Stimulated activated CD8-positive, alpha-beta memory T cell treated with anti-CD3 and anti-CD28 coated beads, Interleukin-7, amount 100 ng/mL, for 4 hours (primary cell): ENCODE measurements around the gene REXO4.

Experiments
- DNase-seq, 2 donors: peaks; one replicate each; pipeline ENCODE4 v3.0.0-alpha.2; 2020; ENCODE audit warnings: low read depth in 2 of 2

Gene REXO4

DNA sequence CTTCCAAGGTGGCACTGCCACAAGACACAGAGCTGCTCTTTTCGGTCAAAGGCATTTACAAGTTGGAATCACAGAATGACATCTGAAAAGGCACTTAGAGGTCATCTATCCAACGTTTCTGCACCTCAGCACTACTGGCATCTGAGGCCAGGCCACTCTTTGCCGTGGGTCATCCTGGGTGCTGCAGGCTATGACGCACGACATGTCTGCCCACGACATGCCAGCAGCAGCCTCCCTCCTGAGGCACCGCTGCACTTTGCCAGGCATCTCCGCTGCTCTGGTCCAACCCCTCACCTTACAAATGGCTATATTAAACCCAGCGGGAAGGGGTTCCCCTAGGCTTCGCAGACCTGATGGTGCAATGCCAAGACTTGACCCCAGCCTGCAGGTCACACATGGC is 50.0 kb downstream of the REXO4 start:
- no peak for DNase-seq

DNA sequence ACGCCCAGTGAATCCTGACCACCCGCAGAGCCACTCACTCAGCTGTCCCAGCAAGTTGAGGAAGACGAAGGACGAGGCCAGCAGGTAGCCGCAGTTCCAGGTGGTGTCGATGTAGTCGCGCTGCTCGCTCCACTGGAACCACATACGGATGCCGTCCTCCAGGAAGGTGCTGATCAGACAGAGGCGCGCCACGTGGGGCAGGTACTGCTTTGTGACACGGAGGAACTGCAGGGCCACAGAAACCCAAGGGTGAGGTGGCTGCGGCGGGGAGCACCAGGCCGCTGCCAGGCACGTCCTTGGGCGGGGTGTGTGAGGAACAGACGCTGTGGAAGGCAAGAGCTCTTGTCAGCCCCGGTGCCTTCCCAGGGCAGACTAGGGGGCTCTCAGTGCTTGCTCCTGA is 50.6 kb downstream of the REXO4 start:
- DNase-seq, result no peak

DNA sequence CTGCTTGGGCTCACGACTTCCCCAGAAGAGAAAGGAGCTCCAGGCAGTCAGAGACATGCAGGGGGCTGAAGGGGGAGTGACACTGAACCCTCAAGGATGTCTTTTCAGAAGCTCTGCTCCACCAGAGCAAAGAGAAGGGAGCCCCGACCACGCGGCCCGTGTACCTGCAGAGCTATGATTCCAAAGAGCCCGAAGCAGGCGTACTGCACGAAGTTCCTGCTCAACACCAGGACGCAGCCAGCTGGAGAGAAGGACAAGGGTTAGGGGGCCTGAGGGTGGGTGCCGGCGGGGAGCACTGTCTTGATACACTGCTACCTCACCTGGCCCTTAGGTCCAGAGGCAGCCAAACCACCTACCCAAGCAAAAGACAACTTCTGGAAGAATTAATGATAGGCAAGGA is 51.4 kb downstream of the REXO4 start:
- no peak for DNase-seq

DNA sequence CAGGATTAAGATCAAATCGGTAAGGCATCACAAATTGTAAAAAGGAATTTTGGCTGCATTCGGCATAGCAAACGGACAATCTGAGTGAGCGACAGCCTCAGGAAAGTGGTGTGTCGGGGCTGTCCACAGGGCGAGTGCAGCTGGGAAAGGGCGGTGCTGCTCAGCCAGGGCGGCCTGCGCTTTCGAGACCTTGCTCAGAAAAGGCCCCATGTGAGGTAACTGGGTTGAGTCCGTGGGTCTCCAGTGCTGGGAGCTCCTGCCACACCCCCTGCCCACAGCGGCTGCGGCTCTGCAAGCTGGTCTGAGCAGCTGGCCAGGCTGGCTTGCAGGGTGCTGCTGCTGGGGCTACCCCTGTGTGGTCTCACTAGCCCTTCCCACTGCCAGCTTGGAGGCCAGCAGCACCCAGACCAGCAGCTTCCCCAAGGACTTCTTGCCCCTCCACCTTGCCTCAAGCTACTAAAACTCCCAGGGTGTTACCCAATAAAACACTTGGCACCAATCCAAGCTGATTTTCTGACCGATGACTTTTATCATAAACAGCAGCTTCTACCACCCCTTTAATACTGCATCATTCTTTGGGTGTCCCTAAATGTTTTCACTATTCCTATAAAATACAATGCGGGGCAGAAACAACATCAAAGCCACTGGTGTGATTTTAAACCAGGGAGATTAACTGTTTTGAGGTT is 55.3 kb downstream of the REXO4 start:
- DNase-seq, result no peak

DNA sequence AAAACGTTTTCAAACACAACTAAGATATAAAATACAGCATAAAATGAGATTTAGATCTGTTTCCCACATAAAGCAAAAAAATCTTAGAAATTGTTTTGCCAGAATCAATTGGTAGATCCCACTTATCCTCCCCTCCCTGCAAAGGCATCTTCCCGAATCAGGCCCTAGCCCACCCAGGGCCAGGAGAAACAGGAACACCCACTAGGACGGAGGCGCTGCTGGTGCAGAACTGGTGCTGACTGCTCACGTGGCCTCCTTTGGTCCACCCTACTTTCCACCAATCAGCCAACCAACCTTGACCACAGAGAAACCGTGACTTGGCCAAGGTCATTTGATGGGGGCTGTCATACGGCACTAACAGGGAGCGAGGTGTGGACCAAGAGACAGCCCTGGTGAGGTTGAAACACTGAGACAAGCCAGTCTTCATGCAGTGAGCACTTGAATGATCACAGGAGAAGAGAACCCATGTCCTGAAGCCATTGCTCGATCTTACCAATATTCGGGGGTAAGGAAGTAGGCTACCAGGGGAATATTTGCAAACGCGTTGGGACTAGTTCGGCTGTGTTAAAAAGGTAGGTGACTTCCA is 56.2 kb downstream of the REXO4 start:
- DNase-seq, result no peak

DNA sequence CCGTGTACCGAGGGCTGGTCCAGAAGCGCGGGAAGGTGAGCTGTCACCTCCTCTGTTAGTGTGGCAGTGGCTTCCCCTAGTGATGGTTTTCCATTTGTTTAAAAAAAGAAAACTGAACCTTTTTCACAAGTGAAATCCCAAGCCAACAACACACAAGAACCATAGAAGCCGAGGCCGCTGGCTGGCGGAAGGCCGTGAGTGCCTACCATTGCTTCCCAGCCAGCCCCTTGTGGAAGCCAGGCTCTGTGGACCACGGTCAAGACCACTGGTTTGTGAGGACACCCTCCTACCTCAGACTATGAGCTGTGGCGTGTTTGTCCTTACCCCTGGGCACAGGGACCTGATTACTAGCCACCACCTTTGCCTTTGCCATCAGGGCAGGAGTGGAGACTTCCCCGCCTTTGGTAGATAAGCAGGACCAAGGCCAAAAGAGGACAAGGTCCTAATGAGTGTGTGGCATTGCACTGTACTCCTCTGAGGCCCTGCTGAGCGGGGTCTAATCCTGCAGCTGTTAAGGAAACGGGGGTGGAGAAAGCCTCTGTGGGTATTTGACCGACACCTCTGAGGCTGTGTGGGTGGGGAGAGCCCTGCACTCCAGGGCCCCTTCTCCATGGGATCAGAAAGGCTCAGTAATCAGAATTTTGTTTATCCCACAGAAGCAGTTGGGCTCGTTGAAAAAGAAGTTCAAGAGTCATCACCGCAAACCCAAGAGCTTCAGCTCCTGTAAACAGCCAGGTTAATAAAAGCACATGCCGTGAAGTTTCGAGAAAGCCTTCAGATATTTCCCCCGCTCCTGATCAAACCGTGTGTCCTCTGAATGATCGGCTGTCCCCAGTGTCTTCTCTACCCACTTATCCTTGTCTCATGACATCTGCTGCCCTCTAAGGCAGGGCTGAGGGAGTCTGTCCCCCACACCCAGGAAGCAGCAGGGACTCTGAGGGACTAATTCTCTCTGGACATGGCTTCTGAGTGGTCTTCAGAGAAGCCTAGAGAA is 57.1 kb downstream of the REXO4 start:
- no peak for DNase-seq

DNA sequence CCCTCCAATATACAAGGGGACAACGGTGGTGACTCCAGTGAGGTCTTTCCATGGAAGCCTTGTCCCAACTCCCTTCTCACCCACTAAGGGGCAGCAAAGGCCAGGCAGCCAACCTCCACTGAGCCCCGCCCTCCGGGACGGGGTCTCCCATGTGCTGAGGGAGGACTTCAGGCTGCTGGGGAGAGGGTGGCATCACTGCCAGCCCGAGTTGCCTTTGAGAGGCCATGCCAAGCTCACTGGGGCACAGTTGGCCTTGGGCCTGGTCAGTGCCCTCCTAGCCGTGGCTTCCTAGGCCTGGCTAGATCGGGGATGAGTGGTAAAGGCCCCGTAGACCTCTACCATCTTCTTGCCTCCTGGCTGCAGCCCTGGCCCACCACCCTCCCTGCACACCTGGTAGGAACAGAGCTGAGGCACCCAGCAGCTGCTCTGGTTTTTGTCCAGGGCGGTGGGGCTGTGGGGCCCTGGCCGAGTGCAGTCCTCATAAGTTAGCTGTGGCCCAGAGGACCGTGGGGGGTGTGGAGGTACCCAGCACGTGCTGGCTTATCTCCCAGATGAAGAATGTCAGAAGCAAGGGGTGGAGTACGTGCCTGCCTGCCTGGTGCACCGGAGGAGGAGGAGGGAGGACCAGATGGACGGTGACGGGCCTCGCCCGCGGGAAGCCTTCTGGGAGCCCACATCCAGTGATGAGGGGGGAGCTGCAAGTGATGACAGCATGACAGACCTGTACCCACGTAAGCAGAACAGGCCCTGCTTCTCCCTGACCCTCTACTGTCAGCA is 58.2 kb downstream of the REXO4 start:
- no peak for DNase-seq

DNA sequence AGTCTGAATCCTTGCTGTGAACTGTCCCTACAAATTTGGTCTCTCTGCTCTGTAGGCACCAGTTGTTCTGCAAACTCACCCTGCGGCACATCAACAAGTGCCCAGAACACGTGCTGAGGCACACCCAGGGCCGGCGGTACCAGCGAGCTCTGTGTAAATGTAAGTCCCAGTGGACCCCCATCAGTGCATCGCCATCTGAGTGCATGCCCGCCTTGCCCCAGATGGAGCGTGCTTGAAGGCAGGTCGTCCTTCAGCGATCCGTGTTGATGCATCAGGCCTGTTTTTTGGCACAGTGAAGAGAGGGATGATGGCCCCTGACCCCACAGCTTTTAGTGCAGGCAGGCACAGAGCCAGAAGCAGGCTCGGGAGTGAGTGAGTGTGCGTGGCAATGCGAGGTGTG is 60.2 kb downstream of the REXO4 start:
- DNase-seq, result no peak

DNA sequence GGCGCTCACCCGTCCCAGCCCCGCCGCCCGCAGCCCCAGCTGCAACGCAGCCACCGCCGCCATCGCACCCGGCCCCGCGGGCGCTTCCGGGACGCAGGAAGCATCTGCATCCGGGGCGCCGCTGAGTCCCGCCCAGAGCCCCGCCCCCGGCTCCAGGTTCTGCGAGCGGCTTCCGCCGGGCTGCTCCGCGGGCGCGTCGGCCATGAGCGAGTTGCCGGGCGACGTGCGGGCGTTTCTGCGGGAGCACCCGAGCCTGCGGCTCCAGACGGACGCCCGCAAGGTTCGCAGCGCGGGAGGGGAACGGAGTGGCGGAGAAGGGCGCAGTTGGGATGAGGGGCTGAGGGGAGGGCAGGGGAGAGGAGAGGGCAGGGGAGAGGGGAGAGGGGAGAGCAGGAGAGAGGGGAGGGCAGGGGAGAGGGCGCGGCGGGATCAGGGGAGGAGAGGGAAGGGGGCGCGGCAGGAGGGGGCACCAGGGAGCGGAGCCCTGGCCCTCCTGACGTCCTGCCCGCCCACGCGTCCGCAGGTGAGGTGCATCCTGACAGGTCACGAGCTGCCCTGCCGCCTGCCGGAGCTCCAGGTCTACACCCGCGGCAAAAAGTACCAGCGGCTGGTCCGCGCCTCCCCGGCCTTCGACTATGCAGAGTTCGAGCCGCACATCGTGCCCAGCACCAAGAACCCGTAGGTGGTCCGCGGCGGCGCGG is 61.3 kb downstream of the REXO4 start, which contains the start of the genes SURF1 and SURF2:
TSS of gene SURF1 (minus strand) at position 97 of the 701 bp plus-strand sequence. CDS start at position 63, 34 bp downstream.
TSS of gene SURF2 (plus strand) at position 160 of the 701 bp plus-strand sequence. CDS start at position 203, 43 bp downstream.
- peak; percentile 69 to 89 for DNase-seq
